Ovary (tissue), 3 donors: ENCODE results near the gene CPED1.

Experiments
- POLR2A ChIP-seq: fragments of 450-650 bp; IDR thresholded peaks from one replicate; pipeline ENCODE4 v1.6.1; 2017; ENCODE audit warnings: antibody characterized with exemption, mild to moderate bottlenecking, moderate library complexity
- TF ChIP-seq, protein P1 (sequence below), 3 donors: fragments of 450-650 bp in 2 of 3; fragments of 200-600 bp in 1 of 3; IDR thresholded peaks; one replicate each; pipeline versions ENCODE4 v1.5.1 to v1.8.0; 2016 to 2022; ENCODE audit warnings: antibody characterized with exemption in 3 of 3, mild to moderate bottlenecking in 1 of 3
- donor health status: DM: no; HTN: no; CAD: no.

DNA sequence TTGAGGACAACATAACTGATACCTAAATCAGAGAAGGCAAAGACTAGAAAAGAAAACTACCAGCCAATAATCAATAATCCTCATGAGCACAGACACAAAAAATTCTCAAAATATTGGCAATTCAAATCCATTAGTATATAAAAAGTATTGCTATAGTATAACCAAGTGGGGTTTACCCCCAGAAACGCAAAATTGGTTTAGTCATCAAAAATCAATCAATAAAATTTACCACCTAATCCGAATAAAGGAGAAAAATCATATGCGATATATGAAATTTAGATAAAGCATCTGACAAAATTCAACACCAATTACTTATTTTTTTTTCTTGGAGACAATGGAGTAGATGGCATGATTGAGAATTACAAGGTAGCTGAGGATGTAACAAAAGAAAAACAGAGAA is 49.2 kb upstream of the CPED1 start:
- TF ChIP-seq POLR2A = no peak
- TF ChIP-seq, protein P1, sequence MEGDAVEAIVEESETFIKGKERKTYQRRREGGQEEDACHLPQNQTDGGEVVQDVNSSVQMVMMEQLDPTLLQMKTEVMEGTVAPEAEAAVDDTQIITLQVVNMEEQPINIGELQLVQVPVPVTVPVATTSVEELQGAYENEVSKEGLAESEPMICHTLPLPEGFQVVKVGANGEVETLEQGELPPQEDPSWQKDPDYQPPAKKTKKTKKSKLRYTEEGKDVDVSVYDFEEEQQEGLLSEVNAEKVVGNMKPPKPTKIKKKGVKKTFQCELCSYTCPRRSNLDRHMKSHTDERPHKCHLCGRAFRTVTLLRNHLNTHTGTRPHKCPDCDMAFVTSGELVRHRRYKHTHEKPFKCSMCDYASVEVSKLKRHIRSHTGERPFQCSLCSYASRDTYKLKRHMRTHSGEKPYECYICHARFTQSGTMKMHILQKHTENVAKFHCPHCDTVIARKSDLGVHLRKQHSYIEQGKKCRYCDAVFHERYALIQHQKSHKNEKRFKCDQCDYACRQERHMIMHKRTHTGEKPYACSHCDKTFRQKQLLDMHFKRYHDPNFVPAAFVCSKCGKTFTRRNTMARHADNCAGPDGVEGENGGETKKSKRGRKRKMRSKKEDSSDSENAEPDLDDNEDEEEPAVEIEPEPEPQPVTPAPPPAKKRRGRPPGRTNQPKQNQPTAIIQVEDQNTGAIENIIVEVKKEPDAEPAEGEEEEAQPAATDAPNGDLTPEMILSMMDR (IDR thresholded peaks at IDR 0.05) = no peak
